A549 (cell line): ENCODE measurements around the gene WDFY2. TPM values are rescaled to one million over a fixed set of nuclear protein-coding genes. Genes with fewer than 3 reads are reported as not detected.

Experiments
- ATAC-seq, 2 experiments: fragments of 200-7000 bp in 1 of 2; fragments of >200 bp in 1 of 2; cut with Nextera tagmentation in 1 of 2; cut with Tn5 transposase in 1 of 2; 3 replicates each; pipeline versions ENCODE4 v1.8.0 to v1.9.1; 2018 to 2020; ENCODE audit warnings: mild to moderate bottlenecking in 1 of 2, moderate library complexity in 1 of 2
- CTCF ChIA-PET: fragments of 300-600 bp; sonication (Branson Sonifier 250); formaldehyde crosslinking; extraction: SDS; loops from one replicate; lab custom pipeline; 2021; ENCODE audit warnings: antibody characterized with exemption, inconsistent platforms; lab: Yijun Ruan, JAX
- POLR2A ChIA-PET: fragments of 350-600 bp; formaldehyde crosslinking; extraction: SDS; loops from one replicate; lab custom pipeline; 2021; ENCODE audit warnings: antibody characterized with exemption, inconsistent platforms; lab: Yijun Ruan, JAX
- DNase-seq, 2 experiments: peaks; one replicate each; pipeline versions ENCODE4 v3.0.0 to v3.0.0-alpha.2; 2011 to 2016; ENCODE audit warnings: low read depth in 1 of 2, low spot score in 1 of 2
- FAIRE-seq: peaks from 2 replicates; lab custom pipeline; 2011; peaks lifted over from hg19 to GRCh38; lab: Jason Lieb, UNC
- H3K27ac ChIP-seq, 2 experiments: fragments of >200 bp; sonication (Bioruptor Twin); formaldehyde crosslinking; 3 replicates each; pipeline ENCODE4 v1.5.1; 2016 to 2017
- H3K4me1 ChIP-seq: fragments of >200 bp; sonication (Bioruptor Twin); formaldehyde crosslinking; 3 replicates; pipeline ENCODE4 v1.6.1; 2016
- H3K4me2 ChIP-seq: fragments of >200 bp; sonication (Bioruptor Twin); formaldehyde crosslinking; 3 replicates; pipeline ENCODE4 v1.6.1; 2016
- H3K4me3 ChIP-seq: fragments of >200 bp; sonication (Bioruptor Twin); formaldehyde crosslinking; 3 replicates; pipeline ENCODE4 v1.5.1; 2016
- H3K9me3 ChIP-seq: fragments of >200 bp; sonication (Bioruptor Twin); formaldehyde crosslinking; 3 replicates; pipeline ENCODE4 v1.6.1; 2016
- ATOH8 ChIP-seq: fragments of 250-450 bp; sonication (Bioruptor Pico); IDR thresholded peaks from 2 replicates; pipeline ENCODE4 v1.5.0; 2020; ENCODE audit warnings: low read depth, mild to moderate bottlenecking, moderate library complexity
- BCL3 ChIP-seq: fragments of >200 bp; sonication (Bioruptor Twin); formaldehyde crosslinking; IDR thresholded peaks from 3 replicates; pipeline ENCODE4 v1.6.1; 2016
- BHLHE40 ChIP-seq: IDR thresholded peaks from 2 replicates; pipeline ENCODE4 v1.6.1; 2012; ENCODE audit warnings: low read depth, low read length, inconsistent platforms
- CEBPB ChIP-seq, 2 experiments: fragments of >200 bp in 1 of 2; sonication (Bioruptor Twin) in 1 of 2; formaldehyde crosslinking in 1 of 2; IDR thresholded peaks; 2 replicates each; pipeline ENCODE4 v1.6.1; 2012 to 2016
- CHD2 ChIP-seq: fragments of 150-350 bp; IDR thresholded peaks from 2 replicates; pipeline ENCODE4 v1.6.1; 2014; ENCODE audit warnings: low read length; ENCODE audit not compliant: partially characterized antibody
- FOSL2 ChIP-seq, 2 experiments: fragments of 450-650 bp in 1 of 2; fragments of >200 bp in 1 of 2; sonication (Bioruptor Twin) in 1 of 2; formaldehyde crosslinking; IDR thresholded peaks; 2 replicates each; pipeline versions ENCODE4 v1.5.0 to v1.6.1; 2016 to 2020; ENCODE audit warnings: mild to moderate bottlenecking in 1 of 2, moderate library complexity in 1 of 2
- GATA3 ChIP-seq: IDR thresholded peaks from 2 replicates; pipeline ENCODE4 v1.6.1; 2012; ENCODE audit warnings: borderline replicate concordance
- HES2 ChIP-seq: fragments of >200 bp; sonication (Bioruptor Twin); formaldehyde crosslinking; IDR thresholded peaks from 2 replicates; pipeline ENCODE4 v1.6.1; 2016
- JUN ChIP-seq, 2 experiments: fragments of >200 bp; sonication (Bioruptor Twin); formaldehyde crosslinking; IDR thresholded peaks; 2 replicates in 1 of 2; 3 replicates in 1 of 2; pipeline ENCODE4 v1.6.1; 2016 to 2017
- JUNB ChIP-seq: fragments of >200 bp; sonication (Bioruptor Twin); formaldehyde crosslinking; IDR thresholded peaks from 2 replicates; pipeline ENCODE4 v1.6.1; 2016
- KDM1A ChIP-seq: fragments of 200-600 bp; sonication (generic); IDR thresholded peaks from 2 replicates; pipeline ENCODE4 v1.6.1; 2016; ENCODE audit warnings: low read depth, mild to moderate bottlenecking
- MYC ChIP-seq: IDR thresholded peaks from 2 replicates; pipeline ENCODE4 v1.6.1; 2012; ENCODE audit warnings: mild to moderate bottlenecking, inconsistent platforms, low read length, improper control_type of control experiment, borderline replicate concordance
- NR3C1 ChIP-seq: fragments of >200 bp; sonication (Bioruptor Twin); formaldehyde crosslinking; IDR thresholded peaks from 3 replicates; pipeline ENCODE4 v1.6.1; 2017
- POLR2A ChIP-seq: IDR thresholded peaks from 2 replicates; pipeline ENCODE4 v1.6.1; 2012; ENCODE audit warnings: mild to moderate bottlenecking, low read length
- RCOR1 ChIP-seq: fragments of 150-350 bp; IDR thresholded peaks from 2 replicates; pipeline ENCODE4 v1.6.1; 2014; ENCODE audit warnings: antibody characterized with exemption, low read length, low read depth
- RFX5 ChIP-seq: fragments of 450-650 bp; IDR thresholded peaks from 2 replicates; pipeline ENCODE4 v1.7.1; 2014; ENCODE audit warnings: antibody characterized with exemption, mild to moderate bottlenecking, moderate library complexity
- SREBF2 ChIP-seq: fragments of 450-650 bp; IDR thresholded peaks from 2 replicates; pipeline ENCODE4 v1.6.1; 2014; ENCODE audit warnings: mild to moderate bottlenecking, moderate library complexity
- ZC3H11A ChIP-seq: fragments of 450-650 bp; IDR thresholded peaks from 2 replicates; pipeline ENCODE4 v1.6.1; 2014; ENCODE audit warnings: antibody characterized with exemption, mild to moderate bottlenecking
- ZFP36 ChIP-seq: fragments of 450-650 bp; IDR thresholded peaks from 2 replicates; pipeline ENCODE4 v1.6.1; 2014; ENCODE audit warnings: borderline replicate concordance; ENCODE audit not compliant: partially characterized antibody
- WGBS: methylation state at CpG from one replicate; pipeline ENCODE4 v1.1.6; 2017; ENCODE audit errors: missing lambda C conversion rate; 5-methylcytosine and 5-hydroxymethylcytosine counted together
- polyA plus RNA-seq, 4 experiments: library from polyadenylated mRNA; depleted of rRNA in 3 of 4; stranded (reverse); fragments of >200 nt; fragmentation: RNase III in 1 of 4; extraction: RNeasy Plus Mini Kit Qiagen cat#74134 plus additional on column Dnase treatment in 1 of 4; gene quantifications; 2 replicates in 3 of 4; 3 replicates in 1 of 4; pipeline ENCODE4 v1.2.3, GENCODE V29; 2011 to 2017
- TF ChIP-seq, protein P1 (sequence below): IDR thresholded peaks from 2 replicates; pipeline ENCODE4 v1.6.1; 2012; ENCODE audit warnings: low read depth, borderline replicate concordance

Gene WDFY2
- polyA plus RNA-seq, 2 of the 4 experiments (the other 2 are of a cell fraction): 5.2 to 8.5 TPM

GRCh38 chr13:51556740-51557139, 27.5 kb upstream of the WDFY2 start:
- no peak for DNase-seq
- no peak overlapping the region; a peak in 1 of 6 replicates for H3K27ac ChIP-seq
- no peak overlapping the region for H3K4me3 ChIP-seq
- H3K4me2 ChIP-seq: no peak overlapping the region
- no peaks in the 10 kb centered on the region for H3K9me3 ChIP-seq
- WGBS: 80% methylated on average over 7 of the region's 7 CpGs
- ATAC-seq: no peak
- FAIRE-seq: no peak
- ChIA-PET POLR2A (no interaction called here), CTCF (no interaction called here)
- TF ChIP-seq POLR2A (no peak), KDM1A (no peak)
- H3K4me1 ChIP-seq: peaks cover 14% of the 10 kb centered on the region

DNA sequence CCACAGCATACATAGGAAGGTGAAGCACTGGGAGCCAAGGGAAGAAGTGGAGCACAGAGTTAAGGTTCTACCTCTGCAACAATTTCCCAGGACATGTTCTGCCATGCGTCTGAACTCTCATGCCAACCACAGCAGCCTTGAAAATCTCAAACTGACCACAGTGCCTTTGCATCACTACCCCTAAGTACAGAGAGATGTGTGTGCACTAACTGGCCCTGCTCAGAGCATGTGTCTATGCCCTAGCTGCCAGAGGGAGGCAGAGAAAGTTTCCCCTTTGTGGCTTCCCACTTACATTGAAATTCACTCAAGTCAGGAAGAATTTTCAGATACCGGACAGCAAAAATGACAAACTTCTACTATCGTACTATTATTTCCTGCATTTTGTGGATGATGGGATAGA, 26.8 kb upstream of the WDFY2 start:
- Histone ChIP-seq H3K4me2 (peak overlapping the region; percentile 77), H3K4me1 (peaks cover 14% of the 10 kb centered on the region), H3K27ac (peak overlapping the region; percentile 40 to 69; a peak in 3 of 6 replicates), H3K9me3 (no peaks in the 10 kb centered on the region), H3K4me3 (no peak overlapping the region)
- DNase-seq (no peak), FAIRE-seq (no peak), ATAC-seq (no peak)
- ChIA-PET POLR2A (interaction anchor here (1.0 kb wide), 1 partner anchor 104 kb away, joined by 3 read pairs; no protein-coding TSS in a partner anchor), CTCF (no interaction called here)
- TF ChIP-seq RCOR1: no peak
- TF ChIP-seq BHLHE40: no peak
- no peak for TF ChIP-seq JUN (IDR thresholded peaks at IDR 0.05)
- no peak for TF ChIP-seq JUNB
- TF ChIP-seq, protein P1, sequence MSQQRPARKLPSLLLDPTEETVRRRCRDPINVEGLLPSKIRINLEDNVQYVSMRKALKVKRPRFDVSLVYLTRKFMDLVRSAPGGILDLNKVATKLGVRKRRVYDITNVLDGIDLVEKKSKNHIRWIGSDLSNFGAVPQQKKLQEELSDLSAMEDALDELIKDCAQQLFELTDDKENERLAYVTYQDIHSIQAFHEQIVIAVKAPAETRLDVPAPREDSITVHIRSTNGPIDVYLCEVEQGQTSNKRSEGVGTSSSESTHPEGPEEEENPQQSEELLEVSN: no peak
- no peak for TF ChIP-seq RFX5
- no peak for TF ChIP-seq CHD2
- no peak for TF ChIP-seq ZFP36
- TF ChIP-seq ATOH8 (CRISPR knock-in tag): no peak
- TF ChIP-seq ZC3H11A: no peak
- TF ChIP-seq GATA3: no peak
- no peak for TF ChIP-seq SREBF2
- TF ChIP-seq HES2: no peak
- no peak for TF ChIP-seq MYC
- no peak for TF ChIP-seq NR3C1
- 81% methylated on average over 3 of the region's 3 CpGs for WGBS

DNA sequence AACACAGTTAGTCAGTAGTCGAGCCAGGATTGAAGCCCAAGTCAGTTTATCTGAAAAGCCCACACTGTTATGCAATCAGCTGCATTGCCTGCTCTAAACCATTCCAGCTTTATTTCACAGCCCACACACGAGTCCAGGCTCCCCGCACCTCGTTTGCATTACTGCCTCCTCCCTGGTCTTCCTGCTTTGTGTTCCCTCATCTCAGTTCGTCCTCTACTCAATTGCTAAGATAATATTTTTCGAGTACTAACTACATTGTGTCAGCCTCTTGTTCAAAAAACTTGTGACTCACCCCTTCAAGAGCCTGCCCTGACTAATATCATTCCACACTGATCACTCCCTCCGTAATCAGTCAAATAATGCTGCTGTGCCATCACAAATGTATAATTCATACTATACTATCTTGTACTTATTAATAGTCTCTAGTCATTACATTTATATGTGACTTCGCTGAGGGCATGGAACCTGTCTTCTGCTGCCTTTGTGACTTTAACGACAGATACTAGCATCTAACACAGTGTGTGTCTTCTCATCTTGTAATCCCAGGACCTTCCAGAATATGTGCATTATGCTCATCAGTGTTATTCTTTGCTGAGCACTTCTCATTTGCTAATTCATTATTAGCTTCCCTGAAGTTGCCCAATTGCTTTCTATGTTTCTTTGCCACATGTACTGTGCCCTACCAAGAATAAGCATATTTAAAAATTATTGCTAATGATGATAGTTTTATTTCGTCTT, 26.2 kb upstream of the WDFY2 start:
- ChIA-PET POLR2A (interaction anchor here (1.0 kb wide), 1 partner anchor 105 kb away, joined by 3 read pairs; no protein-coding TSS in a partner anchor), CTCF (no interaction called here)
- 18% methylated on average over 10 of the region's 10 CpGs for WGBS
- FAIRE-seq (no peak), DNase-seq (peak in 1 of 2 experiments; percentile 5), ATAC-seq (peak; percentile 78 to 89)
- TF ChIP-seq BCL3: no peak
- peak; percentile 63 to 68; a peak in 3 of 4 replicates for TF ChIP-seq CEBPB (IDR thresholded peaks at IDR 0.05)
- TF ChIP-seq FOSL2 (IDR thresholded peaks at IDR 0.05): no peak
- TF ChIP-seq FOSL2 (CRISPR knock-in tag; IDR thresholded peaks at IDR 0.05): peak; percentile 50
- H3K4me3 ChIP-seq: no peak overlapping the region; the same call in 2 of the 3 replicates
- peak overlapping the region; percentile 40 to 69; a peak in 4 of 6 replicates for H3K27ac ChIP-seq
- H3K4me2 ChIP-seq: peak overlapping the region; percentile 77
- no peaks in the 10 kb centered on the region for H3K9me3 ChIP-seq
- peaks cover 14% of the 10 kb centered on the region for H3K4me1 ChIP-seq
